NCI-H2196 (cell line): ENCODE data around the gene CDC42EP2.

Experiments used
- DNase-seq: peaks from one replicate; lab custom pipeline; 2025; ENCODE audit not compliant: unreplicated experiment; lab: John Stamatoyannopoulos, UW

The CDC42EP2 gene, protein sequence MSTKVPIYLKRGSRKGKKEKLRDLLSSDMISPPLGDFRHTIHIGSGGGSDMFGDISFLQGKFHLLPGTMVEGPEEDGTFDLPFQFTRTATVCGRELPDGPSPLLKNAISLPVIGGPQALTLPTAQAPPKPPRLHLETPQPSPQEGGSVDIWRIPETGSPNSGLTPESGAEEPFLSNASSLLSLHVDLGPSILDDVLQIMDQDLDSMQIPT

DNA sequence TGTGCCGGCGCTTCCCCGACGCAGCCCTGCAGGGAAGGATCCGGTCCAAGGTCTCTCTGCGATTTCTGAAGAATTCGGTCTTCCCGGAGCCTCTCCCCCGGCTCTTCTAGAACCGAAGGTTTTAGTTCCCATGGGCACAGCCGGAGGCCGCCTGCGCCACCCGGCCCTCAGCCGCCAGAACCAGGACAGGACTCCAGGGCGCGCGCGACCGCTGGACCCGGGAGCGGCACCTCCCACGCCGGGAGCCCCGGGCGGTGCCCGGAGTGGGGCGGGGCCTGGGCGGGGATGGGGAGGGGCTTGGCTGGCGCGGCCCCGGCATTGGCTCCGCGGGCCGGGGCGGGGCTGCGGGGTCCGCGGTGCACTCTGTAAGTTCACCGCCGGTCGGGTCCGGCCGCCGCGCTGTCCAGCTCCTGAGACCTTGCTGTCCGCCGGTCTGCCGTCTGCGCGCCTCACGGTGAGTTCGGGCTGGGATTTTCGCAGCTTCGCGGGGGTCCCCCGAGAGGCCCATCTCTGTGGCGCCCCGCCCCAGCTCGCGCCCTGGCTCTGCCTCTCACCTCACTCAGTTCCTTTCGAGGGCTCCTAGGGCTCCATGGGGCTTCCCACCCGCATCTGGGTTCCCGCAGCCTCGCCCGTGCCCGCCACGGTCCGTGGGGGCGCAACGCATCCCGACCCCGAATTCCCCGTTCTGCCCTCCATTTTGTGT lies at the start of gene CDC42EP2:
Gene CDC42EP2, plus strand, starts transcription at position 366 of the 703 bp plus-strand sequence. CDS start 6,033 bp downstream, outside the sequence.
- peak; percentile 84 for DNase-seq

DNA sequence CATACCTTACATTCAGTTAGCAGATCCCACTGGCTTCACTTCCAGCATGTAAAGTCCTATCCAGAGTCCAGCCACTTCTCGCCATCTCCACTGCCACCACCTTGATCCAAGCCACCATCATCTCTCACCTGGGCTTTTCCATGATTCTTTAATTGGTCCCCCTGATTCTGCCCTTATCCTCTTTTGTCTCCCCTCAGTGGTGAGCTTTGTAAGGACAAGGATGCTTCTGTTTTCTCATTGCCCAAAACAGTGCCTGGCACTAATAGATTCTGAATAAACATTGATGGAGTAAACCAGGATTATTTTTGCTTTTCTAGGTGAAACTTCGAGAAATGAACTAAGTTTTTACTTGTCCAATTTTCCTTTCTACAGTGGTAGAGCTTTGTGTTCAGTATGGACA lies 48.5 kb upstream of the CDC42EP2 start:
- DNase-seq: no peak

DNA sequence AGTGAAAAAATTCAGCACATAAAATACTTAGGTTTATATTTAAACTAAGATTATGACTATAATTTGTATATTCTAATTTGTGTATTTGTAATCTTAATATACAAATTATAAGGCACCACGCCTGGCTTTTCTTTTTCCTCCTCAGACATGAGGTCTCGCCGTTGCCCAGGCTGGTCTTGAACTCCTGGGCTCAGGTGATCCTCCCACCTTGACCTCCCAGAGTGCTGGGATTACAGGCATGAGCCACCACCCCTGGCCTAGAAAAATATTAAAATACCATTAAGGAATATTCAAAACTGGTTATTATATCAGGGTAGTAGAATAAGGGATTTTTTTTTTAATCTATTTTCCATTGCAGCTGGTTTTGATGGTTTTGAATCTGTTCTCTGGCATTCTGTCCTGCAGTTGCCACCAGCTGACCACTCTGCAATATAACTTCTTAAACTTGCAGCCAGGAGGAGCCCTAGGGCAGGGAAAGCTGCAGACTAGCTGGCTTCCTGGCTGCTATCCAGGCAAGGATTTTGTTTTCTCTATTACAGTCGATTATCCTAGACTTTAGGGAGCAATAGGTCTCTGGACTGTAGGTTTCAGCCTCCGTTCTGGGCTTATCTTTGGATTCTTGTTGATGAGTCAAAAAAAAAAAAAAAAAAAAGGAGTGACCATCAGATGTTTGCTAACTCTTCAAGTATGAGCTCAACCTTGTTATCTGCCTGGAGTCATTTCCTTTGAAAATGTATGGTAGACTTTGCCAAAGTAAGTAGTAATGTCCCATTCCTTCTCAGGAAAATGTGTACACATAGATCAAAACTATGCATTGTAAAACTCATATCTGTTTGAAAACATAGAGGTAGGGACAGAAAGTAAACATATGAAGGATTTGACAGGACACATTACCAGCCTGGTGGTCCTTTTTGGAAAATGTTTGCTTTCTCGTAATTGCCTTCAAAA lies 39.7 kb upstream of the CDC42EP2 start:
- peak; percentile 79 for DNase-seq

DNA sequence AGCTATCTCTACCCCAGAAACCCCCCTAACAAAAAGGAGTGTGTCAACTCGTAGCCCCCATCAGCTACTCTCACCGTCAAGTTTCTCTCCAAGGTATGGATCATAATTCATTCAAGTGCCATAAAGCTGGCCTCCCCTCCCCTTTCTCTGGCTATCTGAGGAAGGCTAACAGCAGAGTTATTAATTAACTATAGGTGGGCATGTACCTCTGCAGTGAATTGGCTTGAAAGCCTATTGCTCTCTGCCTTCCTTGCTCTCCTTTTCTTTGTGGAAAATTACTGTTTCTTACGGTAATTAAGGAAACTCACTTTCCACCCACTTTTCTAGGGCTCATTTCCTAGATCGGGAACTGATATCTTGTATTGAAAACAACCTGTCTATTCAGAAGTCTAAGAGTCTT lies 38.8 kb upstream of the CDC42EP2 start:
- DNase-seq: no peak

DNA sequence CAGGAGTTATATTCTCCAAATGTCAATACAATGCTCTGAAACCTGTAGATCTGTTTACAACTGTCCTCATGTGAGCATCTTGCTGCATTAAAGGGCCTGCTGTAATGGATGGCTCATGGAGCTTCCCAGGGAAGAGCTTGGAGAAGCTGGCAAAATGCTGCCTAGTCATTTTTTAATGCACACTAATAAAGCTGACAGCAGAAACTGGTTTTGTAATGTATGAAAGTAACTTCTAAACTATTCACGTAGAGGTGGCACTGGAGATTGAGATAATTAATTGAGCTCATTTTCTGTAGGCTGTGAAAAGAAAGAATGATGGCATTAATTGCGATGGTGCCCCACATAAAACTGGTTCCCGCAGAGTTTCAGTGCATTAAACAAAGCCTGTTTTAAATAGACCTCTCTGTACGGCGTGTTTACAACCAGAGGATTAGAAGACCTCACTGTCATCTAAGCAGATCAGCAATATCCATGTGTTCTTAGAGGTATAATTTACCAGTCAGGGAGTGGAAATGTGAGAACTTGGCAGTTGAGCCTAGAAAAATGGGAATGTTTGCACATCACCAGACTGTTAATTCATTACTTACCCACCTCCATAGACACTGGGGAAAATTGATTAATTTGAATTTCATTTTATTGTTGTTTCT lies 36.9 kb upstream of the CDC42EP2 start:
- no peak for DNase-seq

DNA sequence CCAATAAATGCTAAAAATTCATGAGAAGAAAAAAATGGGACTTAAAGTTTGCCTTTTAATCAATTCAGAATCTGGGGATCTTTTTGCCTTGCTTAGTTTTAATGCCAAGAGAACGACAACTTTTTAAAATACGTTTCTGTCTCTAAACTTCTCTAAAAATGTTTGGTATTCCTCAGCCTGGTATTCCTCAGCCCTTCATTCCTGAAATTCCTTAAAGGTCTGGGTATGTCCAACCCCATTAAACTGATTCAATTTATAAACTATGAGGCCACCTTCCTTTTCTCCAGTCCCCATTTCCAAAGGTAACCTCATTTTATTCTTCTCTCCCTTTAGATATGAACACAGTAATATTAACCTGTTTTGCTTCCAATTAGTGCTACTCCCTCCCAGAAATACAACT lies 36.3 kb upstream of the CDC42EP2 start:
- DNase-seq: no peak

DNA sequence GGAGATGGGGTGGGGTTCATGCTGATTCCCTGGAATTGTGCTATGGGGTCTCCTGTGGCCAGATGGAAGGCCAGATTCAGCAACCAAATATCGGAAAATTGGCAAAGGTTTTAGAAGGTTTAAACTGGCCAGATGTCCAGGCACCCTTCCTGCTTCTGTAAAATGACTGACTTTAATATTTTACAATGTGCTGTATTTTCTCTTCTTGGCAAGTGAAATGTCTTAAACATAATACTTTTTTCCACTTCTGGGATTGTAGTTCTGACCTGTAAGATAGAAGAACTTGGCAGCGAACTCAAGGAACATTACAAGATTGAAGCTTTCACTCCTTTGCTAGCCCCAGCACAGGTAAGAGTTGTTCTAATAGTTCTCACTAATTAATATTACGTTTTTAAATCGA lies 35.4 kb upstream of the CDC42EP2 start:
- no peak for DNase-seq

DNA sequence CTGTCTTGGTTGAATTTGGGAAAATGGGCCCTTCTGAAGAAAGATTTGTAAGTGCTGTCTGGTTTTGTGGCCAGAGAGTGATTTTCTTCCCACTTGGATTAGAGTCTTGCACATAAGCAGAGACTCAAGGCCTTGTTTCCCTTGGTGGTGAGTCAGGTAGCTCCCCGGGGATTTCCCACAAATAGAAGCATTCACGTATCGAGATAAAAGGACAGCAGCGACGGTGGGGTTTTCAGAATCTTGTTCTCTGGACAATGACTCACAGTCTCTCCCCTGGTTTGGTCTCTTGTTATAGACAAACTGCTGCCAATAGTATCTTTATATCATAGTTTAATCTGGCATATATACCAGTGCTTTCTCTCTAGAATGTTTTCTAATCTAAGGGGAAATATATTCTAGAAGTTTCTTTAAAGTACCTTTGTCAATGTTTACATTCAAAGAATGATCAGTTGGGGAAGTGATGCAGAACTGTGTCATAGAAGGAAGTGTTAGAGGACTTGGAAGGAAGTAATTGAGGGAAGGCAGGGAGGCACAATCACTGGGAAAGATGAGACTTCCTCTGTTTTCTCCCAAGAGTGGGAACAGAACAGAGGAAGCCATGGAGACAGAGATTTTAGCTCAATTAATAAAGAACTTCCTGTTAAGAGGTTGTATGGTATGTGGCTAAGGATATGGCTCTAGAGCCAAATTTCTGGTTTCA lies 34.8 kb upstream of the CDC42EP2 start:
- DNase-seq: no peak

DNA sequence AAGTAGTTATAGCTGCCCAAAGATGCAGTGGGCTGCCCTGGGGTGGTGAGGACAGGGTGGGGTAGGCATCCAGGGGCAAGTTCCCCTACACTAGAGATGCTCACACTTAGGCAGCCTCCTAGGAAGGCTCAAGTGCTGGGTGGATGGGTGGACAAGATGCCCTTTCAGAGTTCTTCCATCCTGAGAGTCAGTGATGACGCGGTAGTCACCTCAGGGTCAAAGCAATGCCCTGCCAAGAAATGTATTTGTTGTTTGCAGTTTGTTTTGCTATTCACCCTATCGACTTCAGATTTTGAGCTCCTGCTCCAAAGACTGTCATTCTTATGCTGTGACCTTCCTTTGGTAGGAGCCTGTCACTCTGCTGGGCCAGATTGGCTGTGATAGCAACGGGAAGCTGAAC lies 34.0 kb upstream of the CDC42EP2 start:
- no peak for DNase-seq

DNA sequence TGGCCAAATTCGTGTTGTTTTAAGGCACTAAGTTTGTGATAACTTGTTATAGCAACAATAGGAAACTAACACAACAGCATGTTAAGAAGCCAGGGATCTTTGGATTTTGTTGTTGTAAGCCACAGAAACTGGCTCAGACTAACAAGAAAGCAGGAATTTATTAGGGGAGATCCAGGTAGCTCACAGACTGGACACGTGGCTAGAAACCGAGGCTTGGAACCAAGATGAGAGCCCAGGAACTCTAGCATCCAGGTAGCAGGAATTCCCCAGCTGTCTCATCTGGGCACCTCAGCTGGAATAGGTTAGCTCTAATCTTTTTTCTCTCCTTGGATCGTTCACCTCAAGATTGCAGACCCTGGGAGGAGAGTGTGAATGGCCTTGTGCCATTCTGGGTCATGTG lies 28.0 kb upstream of the CDC42EP2 start:
- no peak for DNase-seq

DNA sequence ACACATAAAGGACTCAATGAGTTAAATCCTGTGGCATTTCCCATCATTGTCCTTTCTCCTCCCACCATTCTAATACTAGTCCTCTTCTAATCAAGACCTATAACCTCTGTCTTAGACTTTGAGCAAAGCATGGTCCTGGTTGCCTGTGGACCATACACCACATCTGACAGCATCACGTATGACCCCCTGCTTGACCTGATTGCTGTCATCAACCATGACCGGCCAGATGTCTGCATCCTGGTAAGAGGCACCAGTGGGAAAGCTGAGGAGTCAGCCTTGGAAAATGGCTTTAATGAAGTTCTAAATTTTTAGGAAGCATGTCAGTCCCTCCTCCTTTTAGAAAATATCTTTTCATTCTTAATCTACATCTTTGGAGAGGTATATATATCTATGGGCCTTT lies 27.1 kb upstream of the CDC42EP2 start:
- no peak for DNase-seq

DNA sequence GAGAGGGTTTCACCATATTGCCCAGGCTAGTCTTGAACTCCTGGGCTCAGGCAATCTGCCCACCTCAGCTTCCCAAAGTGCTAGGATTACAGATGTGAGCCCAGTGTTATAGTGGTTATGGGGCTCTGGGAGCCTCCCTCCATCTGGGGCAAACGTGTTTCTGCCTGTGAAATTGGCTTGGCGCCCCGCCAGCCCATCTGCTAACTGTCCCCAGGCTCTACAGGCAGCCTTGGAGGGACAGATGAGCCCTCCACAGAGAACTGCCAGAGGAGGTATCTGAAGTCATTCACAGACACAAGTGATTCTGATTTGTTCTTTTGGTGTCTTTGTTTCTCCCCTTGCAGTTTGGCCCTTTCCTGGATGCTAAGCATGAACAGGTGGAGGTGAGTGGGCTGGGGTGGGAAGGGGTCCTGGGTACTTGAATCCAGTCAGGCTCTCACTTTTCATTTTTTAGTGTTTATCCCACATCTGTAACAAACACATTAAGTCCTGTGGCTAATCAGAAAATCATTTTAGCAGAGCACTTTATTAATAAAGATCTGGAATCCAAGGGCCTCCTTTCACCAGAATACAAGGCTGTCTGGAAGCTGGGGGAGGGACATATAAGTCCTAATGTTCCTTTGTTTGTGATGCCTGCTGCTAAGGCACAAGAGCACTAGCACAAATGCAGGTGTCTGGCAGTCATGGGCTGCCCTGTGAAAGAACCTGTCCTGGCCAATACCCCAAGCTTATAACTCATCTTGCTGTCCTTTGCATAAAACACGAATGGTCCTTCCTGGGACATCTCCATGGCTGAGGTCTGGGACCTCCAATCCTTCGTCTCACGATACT lies 25.7 kb upstream of the CDC42EP2 start:
- DNase-seq: no peak

DNA sequence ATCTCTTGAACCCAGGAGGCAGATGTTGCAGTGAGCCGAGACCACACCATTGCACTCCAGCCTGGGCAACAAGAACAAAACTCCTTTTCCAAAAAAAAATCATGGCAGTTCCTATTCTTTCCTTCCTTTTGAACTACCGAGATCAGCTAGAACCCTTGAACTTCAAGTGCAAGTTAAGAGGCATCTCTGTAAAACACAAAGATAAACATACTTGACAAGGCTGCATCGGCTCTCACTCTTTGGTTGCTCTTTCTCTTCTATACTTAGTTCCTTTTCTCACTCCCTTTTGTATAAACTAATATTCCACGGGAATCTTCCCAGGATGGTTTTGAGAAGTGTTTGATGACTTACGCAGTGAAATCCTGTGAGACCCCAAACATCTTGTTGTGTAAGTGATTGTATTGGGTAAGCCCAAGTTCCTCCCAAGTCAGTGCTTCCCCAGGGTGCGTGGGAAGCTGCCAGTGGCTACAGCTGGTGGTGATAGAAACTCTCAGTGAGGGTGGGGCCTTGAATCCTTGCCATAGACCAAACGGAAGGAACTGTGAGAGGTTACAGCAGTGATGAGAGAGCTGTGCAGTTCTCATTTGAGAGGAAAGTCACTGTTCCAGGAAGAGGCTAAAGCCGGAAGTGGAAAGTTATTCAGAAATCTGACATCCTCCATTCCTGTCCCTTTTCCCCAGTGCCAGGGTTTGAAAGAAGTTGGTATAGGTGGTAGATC lies 24.1 kb upstream of the CDC42EP2 start:
- no peak for DNase-seq

DNA sequence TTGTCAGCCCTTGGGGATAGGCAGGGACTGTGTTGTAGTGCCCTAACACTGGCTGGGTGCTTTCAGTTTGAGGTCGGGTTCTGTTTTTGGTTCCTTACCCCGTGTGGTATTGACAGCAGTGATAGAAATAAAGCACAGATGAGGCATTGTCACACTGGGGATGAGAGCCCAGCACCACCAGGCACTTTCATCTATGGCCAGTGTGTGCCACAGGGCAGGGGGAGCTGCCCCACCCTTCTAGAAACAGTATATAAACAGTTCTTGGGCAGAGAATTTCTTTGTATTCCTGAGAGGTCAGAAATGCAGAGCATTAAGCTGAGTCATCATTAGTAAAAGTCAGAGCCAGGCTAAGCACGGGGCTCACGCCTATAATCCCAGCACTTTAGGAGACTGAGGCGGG lies 23.1 kb upstream of the CDC42EP2 start:
- DNase-seq: no peak

DNA sequence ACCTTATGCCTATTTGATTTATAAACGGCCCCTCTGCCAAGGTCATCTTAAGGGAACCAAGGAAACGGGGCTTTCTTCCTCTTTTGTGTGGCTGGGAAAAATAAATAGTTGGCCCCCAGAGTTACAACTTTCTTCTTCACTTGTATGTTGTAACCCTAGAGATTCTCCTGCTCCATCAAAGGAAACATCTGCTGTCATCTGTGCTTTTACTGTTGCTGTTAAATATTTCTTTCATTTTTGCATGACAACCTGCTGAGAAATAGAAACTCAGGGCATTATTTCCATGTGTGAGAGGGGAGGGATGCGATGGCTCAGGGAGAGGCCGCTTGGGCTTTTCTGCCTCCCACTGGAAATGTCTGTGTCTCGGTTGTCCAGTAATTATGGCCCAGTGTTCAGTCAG lies 21.8 kb upstream of the CDC42EP2 start:
- no peak for DNase-seq

DNA sequence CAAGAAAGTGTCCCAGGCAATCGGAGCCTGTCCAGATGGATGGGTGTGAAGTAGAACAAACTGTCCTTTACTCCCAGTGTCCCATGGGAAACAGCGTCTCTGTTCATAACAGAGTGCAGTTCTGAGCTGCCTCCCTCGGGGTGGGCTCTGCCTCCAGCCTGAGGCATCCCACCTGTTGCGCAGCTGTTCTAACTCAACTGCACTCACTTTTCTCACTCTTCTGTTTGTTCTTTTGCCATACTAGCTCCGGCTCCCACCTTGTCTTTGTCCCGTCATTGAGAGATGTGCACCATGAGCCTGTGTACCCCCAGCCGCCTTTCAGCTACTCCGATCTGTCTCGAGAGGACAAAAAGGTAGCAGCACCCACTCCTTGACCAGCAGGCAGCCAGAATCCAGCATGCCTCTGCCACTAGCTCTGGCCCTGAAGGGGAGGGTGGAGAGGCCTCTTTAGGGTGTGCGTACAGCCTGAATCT lies 20.7 kb upstream of the CDC42EP2 start:
- DNase-seq: no peak

DNA sequence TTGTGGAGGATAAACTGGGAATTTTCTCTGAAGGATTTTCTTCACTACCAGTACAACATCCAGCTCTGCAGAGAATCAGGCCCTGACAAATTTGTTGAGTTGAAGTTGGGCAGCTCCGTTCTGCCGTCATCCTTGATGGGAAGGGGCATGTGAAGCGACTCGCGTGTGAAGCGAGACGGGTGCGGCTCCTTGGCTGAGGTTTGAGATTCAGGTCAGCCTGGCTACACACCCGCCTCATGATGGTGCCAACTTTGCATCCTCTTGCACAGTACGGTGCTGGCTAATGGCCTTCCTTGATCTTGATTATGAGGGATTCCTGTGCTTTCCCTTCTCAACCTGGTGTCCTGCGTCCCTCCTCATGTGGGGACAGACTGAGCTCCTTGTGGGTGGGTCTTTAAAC lies 19.7 kb upstream of the CDC42EP2 start:
- DNase-seq: no peak

DNA sequence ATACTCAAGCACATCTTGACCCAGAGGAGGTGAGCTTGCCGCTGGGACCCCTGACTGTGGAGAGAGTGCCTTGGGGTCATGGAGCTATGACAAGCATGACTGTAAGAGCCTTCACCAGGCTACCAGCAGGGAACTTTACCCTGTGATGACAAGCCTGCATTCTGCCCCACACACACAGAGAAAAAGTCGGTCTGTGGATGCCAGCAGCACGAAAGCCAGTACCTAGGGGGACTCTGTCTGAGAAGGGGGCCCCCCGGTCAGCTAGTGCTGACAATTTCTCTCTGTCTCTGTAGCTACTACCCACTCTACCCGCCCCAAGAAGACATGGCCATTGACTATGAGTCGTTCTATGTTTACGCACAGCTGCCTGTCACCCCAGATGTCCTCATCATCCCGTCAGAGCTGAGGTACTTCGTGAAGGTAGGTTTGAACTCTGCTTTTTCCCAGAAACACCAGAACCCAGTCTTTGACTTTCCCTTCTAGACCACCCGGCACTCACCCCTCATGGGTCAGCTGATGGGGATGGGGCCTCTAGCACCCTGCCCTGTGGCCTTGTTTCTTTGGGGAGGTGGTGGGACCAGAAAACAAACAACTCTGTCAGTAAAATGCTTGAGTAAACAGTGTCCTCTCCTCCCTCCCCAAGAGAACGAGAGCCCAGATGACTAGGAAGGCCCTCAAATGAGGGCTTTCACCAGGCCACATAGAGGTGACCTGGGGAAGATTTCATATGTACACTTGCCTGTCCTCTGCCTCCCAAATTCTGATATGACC lies 18.9 kb upstream of the CDC42EP2 start:
- DNase-seq: no peak
